PC-9 (cell line): ENCODE data around the gene CDK6. TPM values are rescaled to one million over a fixed set of nuclear protein-coding genes. Genes with fewer than 3 reads are reported as not detected.
A peak's percentile ranks its signal among the peaks of the same experiment; 100 is the strongest.

ENCODE experiments used
- BruUV-seq: library from RNA; stranded (reverse); fragments of 400-500 nt; replicated peaks from 2 replicates; lab custom pipeline; 2021; lab: Mats Ljungman, UMichigan
- CTCF ChIA-PET: fragments of 300-600 bp; sonication (Branson Sonifier 250); formaldehyde crosslinking; loops from one replicate; lab custom pipeline; 2022; ENCODE audit warnings: antibody characterized with exemption; lab: Charles Lee
- POLR2A ChIA-PET: fragments of 300-600 bp; sonication (Branson Sonifier 250); formaldehyde crosslinking; loops from one replicate; lab custom pipeline; 2022; ENCODE audit warnings: antibody characterized with exemption; ENCODE audit not compliant: unreplicated experiment; lab: Charles Lee
- DNase-seq, 2 experiments: peaks; one replicate each; pipeline versions ENCODE4 v3.0.0 to v3.0.0-alpha.2; 2015 to 2022; ENCODE audit warnings: mixed read lengths in 1 of 2
- H2AFZ ChIP-seq: fragments of 200-600 bp; sonication (generic); 2 replicates; pipeline ENCODE4 v1.8.1; 2017; ENCODE audit warnings: antibody characterized with exemption
- H3F3A ChIP-seq: fragments of 200-600 bp; sonication (generic); 2 replicates; pipeline ENCODE4 v1.8.1; 2017; ENCODE audit warnings: antibody characterized with exemption, mild to moderate bottlenecking, low read depth; ENCODE audit not compliant: insufficient read depth
- H3K27ac ChIP-seq: fragments of 200-600 bp; sonication (generic); 2 replicates; pipeline ENCODE4 v1.6.1; 2016; ENCODE audit warnings: mixed run types
- H3K27me3 ChIP-seq: fragments of 200-600 bp; sonication (generic); 2 replicates; pipeline ENCODE4 v1.6.1; 2016; ENCODE audit warnings: low read depth, mixed run types; ENCODE audit not compliant: insufficient read depth
- H3K36me3 ChIP-seq: fragments of 200-600 bp; sonication (generic); 2 replicates; pipeline ENCODE4 v1.6.1; 2016; ENCODE audit warnings: low read depth, mixed run types
- H3K4me1 ChIP-seq: fragments of 200-600 bp; sonication (generic); replicated peaks from 2 replicates; pipeline ENCODE4 v1.6.1; 2016; ENCODE audit warnings: mixed run types; ENCODE audit not compliant: insufficient read depth
- H3K4me2 ChIP-seq: fragments of 200-600 bp; sonication (generic); 2 replicates; pipeline ENCODE4 v1.6.1; 2017; ENCODE audit warnings: mixed run types
- H3K4me3 ChIP-seq: fragments of 200-600 bp; sonication (generic); 2 replicates; pipeline ENCODE4 v1.6.1; 2016; ENCODE audit warnings: mixed run types
- H3K79me2 ChIP-seq: fragments of 200-600 bp; sonication (generic); 2 replicates; pipeline ENCODE4 v1.6.1; 2017; ENCODE audit warnings: low read depth, mixed run types
- H3K9me2 ChIP-seq: fragments of 200-600 bp; sonication (generic); 2 replicates; pipeline ENCODE4 v1.8.1; 2017; ENCODE audit warnings: mild to moderate bottlenecking; ENCODE audit not compliant: insufficient read depth
- H3K9me3 ChIP-seq: fragments of 200-600 bp; sonication (generic); 2 replicates; pipeline ENCODE4 v1.8.1; 2016; ENCODE audit warnings: low read depth; ENCODE audit not compliant: insufficient read depth
- H4K20me1 ChIP-seq: fragments of 200-600 bp; sonication (generic); 2 replicates; pipeline ENCODE4 v1.8.1; 2017; ENCODE audit not compliant: insufficient read depth
- EZH2 ChIP-seq: fragments of 200-600 bp; sonication (generic); IDR thresholded peaks from 2 replicates; pipeline ENCODE4 v1.8.0; 2017; ENCODE audit warnings: antibody characterized with exemption, low read depth
- intact Hi-C: fragments of 100-400 bp; cut with micrococcal nuclease; formaldehyde crosslinking; loops from one replicate; pipeline ENCODE4 v1.10.0; 2022; ENCODE audit not compliant: unreplicated experiment
- total RNA-seq: library from RNA; stranded (reverse); gene quantifications from 2 replicates; pipeline ENCODE4 v1.2.3, GENCODE V29; 2021
- TF ChIP-seq, protein P1 (sequence below): fragments of 200-600 bp; sonication (generic); conservative IDR thresholded peaks from 2 replicates; pipeline ENCODE4 v1.6.1; 2017; ENCODE audit warnings: mixed run types, antibody characterized with exemption, mild to moderate bottlenecking, moderate library complexity

CDK6 gene
- total RNA-seq, 1 experiment from 2014 or later: 49.5 TPM

DNA sequence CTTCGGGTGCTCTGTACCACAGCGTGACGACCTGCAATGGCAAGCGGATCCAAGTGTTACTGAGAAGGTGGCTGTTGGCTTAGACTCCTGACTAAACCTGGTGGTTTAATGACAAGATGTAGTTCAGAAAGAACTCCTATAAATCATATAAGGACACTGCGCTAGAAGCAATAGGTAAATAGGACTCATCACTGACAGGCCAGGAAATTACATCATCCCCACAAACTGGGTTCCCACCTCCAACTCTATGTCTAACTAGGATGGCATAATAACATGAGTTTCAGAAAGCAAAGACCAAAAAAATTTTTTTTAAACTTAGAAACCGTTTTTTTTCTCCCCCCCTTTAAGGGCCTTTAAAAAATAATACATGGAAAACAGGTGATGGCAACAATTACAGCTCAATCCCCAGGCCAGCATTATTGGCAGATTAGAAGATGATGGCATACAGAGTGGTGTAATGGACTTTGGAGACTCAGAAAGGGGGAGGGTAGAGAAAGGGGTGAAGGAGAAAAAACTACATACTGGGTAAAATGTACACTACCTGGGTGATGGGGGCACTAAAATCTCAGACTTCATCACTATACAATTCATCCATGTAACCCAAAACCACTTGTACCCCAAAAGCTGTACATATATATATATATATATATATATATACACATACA, 164.7 kb downstream of the CDK6 start:
- ChIA-PET CTCF (no interaction called here), POLR2A (no interaction called here)
- H3K27me3 ChIP-seq: no peaks in the 10 kb centered on the region
- intact Hi-C loops: no loop called here
- no peaks in the 10 kb centered on the region for H3K4me1 ChIP-seq
- no peaks in the 10 kb centered on the region for H3K79me2 ChIP-seq
- no peak overlapping the region for H3K27ac ChIP-seq
- no TSS peak for BruUV-seq
- no peak overlapping the region for H2AFZ ChIP-seq
- no peaks in the 10 kb centered on the region for H4K20me1 ChIP-seq
- no peak for TF ChIP-seq EZH2
- TF ChIP-seq, protein P1, sequence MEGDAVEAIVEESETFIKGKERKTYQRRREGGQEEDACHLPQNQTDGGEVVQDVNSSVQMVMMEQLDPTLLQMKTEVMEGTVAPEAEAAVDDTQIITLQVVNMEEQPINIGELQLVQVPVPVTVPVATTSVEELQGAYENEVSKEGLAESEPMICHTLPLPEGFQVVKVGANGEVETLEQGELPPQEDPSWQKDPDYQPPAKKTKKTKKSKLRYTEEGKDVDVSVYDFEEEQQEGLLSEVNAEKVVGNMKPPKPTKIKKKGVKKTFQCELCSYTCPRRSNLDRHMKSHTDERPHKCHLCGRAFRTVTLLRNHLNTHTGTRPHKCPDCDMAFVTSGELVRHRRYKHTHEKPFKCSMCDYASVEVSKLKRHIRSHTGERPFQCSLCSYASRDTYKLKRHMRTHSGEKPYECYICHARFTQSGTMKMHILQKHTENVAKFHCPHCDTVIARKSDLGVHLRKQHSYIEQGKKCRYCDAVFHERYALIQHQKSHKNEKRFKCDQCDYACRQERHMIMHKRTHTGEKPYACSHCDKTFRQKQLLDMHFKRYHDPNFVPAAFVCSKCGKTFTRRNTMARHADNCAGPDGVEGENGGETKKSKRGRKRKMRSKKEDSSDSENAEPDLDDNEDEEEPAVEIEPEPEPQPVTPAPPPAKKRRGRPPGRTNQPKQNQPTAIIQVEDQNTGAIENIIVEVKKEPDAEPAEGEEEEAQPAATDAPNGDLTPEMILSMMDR: no peak
- no peaks in the 10 kb centered on the region for H3K9me2 ChIP-seq
- no peak for DNase-seq
- no peaks in the 10 kb centered on the region for H3K9me3 ChIP-seq
- H3F3A ChIP-seq: no peaks in the 10 kb centered on the region
- no peak overlapping the region for H3K4me3 ChIP-seq
- no peaks in the 10 kb centered on the region for H3K36me3 ChIP-seq
- no peak overlapping the region for H3K4me2 ChIP-seq

DNA sequence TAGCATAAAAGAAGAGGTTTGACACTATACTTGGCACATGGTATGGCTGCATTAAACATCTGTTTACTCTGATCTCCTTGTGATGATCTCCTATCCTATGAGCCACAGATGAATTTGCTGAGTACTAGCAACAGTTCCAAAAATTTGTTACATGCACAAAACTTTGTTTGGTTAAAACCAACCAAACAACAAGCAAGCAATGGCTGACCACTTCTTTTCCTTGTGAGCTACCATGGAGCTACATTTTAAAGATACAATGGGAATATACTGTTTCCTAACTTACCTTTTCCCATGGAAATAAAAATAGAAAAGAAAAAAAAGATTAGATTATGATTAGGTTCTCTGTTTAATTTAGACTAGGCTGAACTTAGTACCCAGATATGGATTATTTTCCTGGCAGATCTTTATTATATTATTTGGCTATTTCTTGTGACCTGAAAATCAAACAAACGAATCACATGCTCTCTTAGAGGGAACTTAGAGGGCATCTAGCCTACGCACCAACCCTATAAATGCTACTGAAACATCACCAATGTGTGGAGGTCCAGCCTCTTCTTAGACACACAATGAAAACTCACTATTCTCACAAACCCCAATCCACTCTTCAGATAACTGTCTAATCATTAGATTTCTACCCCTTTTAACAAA, 166.0 kb downstream of the CDK6 start:
- no peak overlapping the region for H3K4me3 ChIP-seq
- BruUV-seq: no TSS peak
- H3K4me1 ChIP-seq: no peaks in the 10 kb centered on the region
- H3K9me3 ChIP-seq: no peaks in the 10 kb centered on the region
- ChIA-PET CTCF (no interaction called here), POLR2A (interaction anchor here (0.6 kb wide), 1 partner anchor 476 kb away, joined by 7 read pairs; no protein-coding TSS in a partner anchor)
- no peaks in the 10 kb centered on the region for H4K20me1 ChIP-seq
- H3K36me3 ChIP-seq: 0 out of 2 replicates have a peak, but pooled peaks cover 4% of the 10 kb centered on the region
- intact Hi-C loops: no loop called here
- no peaks in the 10 kb centered on the region for H3K9me2 ChIP-seq
- H2AFZ ChIP-seq: no peak overlapping the region
- TF ChIP-seq, protein P1: no peak
- no peak for TF ChIP-seq EZH2
- DNase-seq: no peak
- H3K4me2 ChIP-seq: no peak overlapping the region
- no peak overlapping the region for H3K27ac ChIP-seq
- no peaks in the 10 kb centered on the region for H3F3A ChIP-seq
- H3K27me3 ChIP-seq: no peaks in the 10 kb centered on the region
- H3K79me2 ChIP-seq: no peaks in the 10 kb centered on the region

DNA sequence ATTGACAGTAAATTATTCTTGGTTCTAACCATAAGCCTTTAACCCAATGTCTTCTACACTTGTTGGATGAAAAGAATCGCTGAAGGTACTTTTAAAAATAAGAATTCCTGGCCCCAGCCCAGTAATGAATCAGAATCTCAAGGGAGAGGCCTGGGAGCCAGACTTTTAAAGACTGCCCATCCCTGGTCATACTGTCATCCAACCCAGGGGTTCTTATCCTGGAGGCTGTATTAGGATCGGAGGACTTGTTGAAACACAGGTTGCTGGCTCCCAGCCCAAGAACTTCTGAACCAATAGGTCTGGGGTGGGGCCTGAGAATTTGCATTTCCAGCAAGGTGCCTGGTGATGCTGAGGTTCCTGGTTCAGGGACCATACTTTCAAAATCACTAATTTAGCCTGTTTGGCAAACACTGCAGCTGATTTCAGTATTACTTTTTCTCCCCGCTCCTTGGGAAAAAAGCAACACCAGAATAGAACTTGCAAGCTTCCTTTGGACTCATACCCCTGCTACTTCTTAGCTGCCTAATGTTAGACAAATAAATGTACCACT, 166.7 kb downstream of the CDK6 start:
- no peaks in the 10 kb centered on the region for H4K20me1 ChIP-seq
- intact Hi-C loops: no loop called here
- no peak for DNase-seq
- no peaks in the 10 kb centered on the region for H3K27me3 ChIP-seq
- 0 out of 2 replicates have a peak, but pooled peaks cover 4% of the 10 kb centered on the region for H3K36me3 ChIP-seq
- no peaks in the 10 kb centered on the region for H3F3A ChIP-seq
- no peak overlapping the region for H3K27ac ChIP-seq
- no peak overlapping the region for H2AFZ ChIP-seq
- POLR2A ChIA-PET: interaction anchor here (0.6 kb wide), 1 partner anchor 476 kb away, joined by 7 read pairs; no protein-coding TSS in a partner anchor
- H3K4me2 ChIP-seq: no peak overlapping the region
- no peaks in the 10 kb centered on the region for H3K79me2 ChIP-seq
- H3K4me3 ChIP-seq: no peak overlapping the region
- CTCF ChIA-PET: no interaction called here
- H3K9me2 ChIP-seq: no peaks in the 10 kb centered on the region
- no peak for TF ChIP-seq EZH2
- TF ChIP-seq, protein P1: no peak
- no peaks in the 10 kb centered on the region for H3K9me3 ChIP-seq
- BruUV-seq: TSS peak; percentile 12
- no peaks in the 10 kb centered on the region for H3K4me1 ChIP-seq
